A549 (cell line): ENCODE measurements around the gene PLS3.

ENCODE experiments used
- CEBPB ChIP-seq, 2 experiments: fragments of >200 bp in 1 of 2; sonication (Bioruptor Twin) in 1 of 2; formaldehyde crosslinking in 1 of 2; IDR thresholded peaks; 2 replicates each; pipeline ENCODE4 v1.6.1; 2012 to 2016
- FOXS1 ChIP-seq: fragments of 250-450 bp; sonication (Bioruptor Pico); IDR thresholded peaks from 2 replicates; pipeline ENCODE4 v1.5.0; 2020; ENCODE audit warnings: mild to moderate bottlenecking, moderate library complexity
- RAD21 ChIP-seq, 2 experiments: fragments of >200 bp in 1 of 2; sonication (Bioruptor Twin) in 1 of 2; formaldehyde crosslinking in 1 of 2; IDR thresholded peaks in 1 of 2; conservative IDR thresholded peaks in 1 of 2; 2 replicates in 1 of 2; 3 replicates in 1 of 2; pipeline ENCODE4 v1.6.1; 2012 to 2018; ENCODE audit warnings: inconsistent platforms in 1 of 2
- ZFP36 ChIP-seq: fragments of 450-650 bp; IDR thresholded peaks from 2 replicates; pipeline ENCODE4 v1.6.1; 2014; ENCODE audit warnings: borderline replicate concordance; ENCODE audit not compliant: partially characterized antibody
- TF ChIP-seq, protein P1 (sequence below): fragments of >200 bp; sonication (Bioruptor Twin); formaldehyde crosslinking; IDR thresholded peaks from 3 replicates; pipeline ENCODE4 v1.5.1; 2016

DNA sequence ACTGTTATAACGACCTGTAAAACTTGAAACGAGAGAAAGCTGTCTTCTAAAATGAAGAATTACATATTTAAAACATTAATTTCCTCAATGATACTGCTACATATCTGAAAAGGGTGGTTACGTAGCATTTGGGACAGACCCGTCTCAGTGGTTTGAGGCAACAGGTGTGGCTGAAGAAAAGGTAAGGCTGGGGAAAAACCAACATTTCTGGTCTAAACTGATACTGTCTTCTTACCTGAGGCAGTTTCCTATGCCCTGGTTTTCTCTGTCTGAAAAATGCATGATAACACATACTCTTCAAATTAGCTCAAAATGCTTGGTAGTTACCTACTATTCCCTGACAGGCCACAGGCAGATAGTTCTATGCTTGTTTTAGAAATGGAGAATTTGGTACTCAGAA lies 30.4 kb downstream of the PLS3 start:
- no peak for TF ChIP-seq CEBPB (IDR thresholded peaks at IDR 0.05)
- TF ChIP-seq ZFP36 = no peak
- TF ChIP-seq, protein P1, sequence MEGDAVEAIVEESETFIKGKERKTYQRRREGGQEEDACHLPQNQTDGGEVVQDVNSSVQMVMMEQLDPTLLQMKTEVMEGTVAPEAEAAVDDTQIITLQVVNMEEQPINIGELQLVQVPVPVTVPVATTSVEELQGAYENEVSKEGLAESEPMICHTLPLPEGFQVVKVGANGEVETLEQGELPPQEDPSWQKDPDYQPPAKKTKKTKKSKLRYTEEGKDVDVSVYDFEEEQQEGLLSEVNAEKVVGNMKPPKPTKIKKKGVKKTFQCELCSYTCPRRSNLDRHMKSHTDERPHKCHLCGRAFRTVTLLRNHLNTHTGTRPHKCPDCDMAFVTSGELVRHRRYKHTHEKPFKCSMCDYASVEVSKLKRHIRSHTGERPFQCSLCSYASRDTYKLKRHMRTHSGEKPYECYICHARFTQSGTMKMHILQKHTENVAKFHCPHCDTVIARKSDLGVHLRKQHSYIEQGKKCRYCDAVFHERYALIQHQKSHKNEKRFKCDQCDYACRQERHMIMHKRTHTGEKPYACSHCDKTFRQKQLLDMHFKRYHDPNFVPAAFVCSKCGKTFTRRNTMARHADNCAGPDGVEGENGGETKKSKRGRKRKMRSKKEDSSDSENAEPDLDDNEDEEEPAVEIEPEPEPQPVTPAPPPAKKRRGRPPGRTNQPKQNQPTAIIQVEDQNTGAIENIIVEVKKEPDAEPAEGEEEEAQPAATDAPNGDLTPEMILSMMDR = no peak
- no peak for TF ChIP-seq FOXS1 (CRISPR knock-in tag)
- no peak for TF ChIP-seq RAD21 (conservative IDR thresholded peaks at IDR 0.05 in 1 of 2, IDR thresholded peaks at IDR 0.05 in 1 of 2)
